Epithelial cell of proximal tubule (primary cell): ENCODE data around the gene POFUT2. TPM values are rescaled to one million over a fixed set of nuclear protein-coding genes. Genes with fewer than 3 reads are reported as not detected.

ENCODE experiments used
- DNase-seq: peaks from one replicate; pipeline ENCODE4 v3.0.0-alpha.2; 2011; ENCODE audit warnings: low read depth
- H3K4me3 ChIP-seq: 2 replicates; pipeline ENCODE4 v1.5.1; 2011; ENCODE audit warnings: low read depth, mild to moderate bottlenecking, low read length
- total RNA-seq: library from RNA; depleted of rRNA; stranded (reverse); fragments of >200 nt; gene quantifications from 2 replicates; pipeline ENCODE4 v1.2.3, GENCODE V29; 2015
- TF ChIP-seq, protein P1 (sequence below): conservative IDR thresholded peaks from 2 replicates; pipeline ENCODE4 v1.5.1; 2012; ENCODE audit warnings: low read depth, mild to moderate bottlenecking, low read length

The POFUT2 gene
- total RNA-seq, 1 donor from 2014 or later: 10.4 TPM

DNA sequence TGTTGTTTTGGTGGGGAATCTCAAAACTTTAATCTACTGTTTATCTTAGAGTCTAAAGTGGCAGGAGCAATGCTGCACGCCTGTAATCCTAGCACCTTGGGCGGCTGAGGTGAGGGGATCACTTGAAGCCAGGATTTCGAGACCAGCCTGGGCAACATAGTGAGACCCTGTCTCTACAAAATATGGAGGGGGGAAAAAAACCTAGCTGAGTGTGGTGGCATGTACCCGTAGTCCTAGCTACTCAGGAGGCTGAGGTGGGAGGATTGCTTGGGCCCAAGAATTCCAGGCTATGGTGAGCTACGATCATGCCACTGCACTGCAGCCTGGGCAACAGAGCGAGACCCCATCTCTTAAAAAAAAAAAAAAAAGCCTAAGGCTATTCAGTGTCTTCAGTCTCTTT lies 38.1 kb downstream of the POFUT2 start:
- TF ChIP-seq, protein P1, sequence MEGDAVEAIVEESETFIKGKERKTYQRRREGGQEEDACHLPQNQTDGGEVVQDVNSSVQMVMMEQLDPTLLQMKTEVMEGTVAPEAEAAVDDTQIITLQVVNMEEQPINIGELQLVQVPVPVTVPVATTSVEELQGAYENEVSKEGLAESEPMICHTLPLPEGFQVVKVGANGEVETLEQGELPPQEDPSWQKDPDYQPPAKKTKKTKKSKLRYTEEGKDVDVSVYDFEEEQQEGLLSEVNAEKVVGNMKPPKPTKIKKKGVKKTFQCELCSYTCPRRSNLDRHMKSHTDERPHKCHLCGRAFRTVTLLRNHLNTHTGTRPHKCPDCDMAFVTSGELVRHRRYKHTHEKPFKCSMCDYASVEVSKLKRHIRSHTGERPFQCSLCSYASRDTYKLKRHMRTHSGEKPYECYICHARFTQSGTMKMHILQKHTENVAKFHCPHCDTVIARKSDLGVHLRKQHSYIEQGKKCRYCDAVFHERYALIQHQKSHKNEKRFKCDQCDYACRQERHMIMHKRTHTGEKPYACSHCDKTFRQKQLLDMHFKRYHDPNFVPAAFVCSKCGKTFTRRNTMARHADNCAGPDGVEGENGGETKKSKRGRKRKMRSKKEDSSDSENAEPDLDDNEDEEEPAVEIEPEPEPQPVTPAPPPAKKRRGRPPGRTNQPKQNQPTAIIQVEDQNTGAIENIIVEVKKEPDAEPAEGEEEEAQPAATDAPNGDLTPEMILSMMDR: no peak
- no peak overlapping the region for H3K4me3 ChIP-seq
- DNase-seq: no peak

DNA sequence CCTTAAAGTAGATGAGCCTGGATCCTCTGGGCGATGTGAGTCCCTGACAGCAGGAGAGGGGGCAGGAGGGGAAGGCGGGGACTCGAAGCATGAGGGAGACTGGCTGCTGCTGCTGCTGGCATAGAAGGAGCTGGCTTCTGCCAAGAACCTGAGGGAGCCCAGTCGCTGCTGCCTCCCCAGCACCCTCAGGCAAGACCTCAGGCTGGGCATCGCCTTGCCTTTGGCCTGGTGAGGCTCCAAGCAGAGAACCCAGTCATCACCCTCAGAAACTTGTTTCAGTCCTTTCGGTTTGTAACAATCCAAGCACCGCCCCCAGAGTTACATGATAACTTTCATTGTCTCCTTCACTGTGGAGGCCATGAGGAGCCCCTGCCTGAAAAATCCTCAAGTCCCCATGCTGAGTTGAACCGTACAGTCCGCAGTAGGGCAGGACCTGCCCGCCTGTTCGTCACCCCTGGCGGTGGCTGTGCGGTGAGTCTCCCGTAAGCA lies 38.8 kb downstream of the POFUT2 start:
- no peak for DNase-seq
- TF ChIP-seq, protein P1: no peak
- peak overlapping the region; percentile 40 for H3K4me3 ChIP-seq

DNA sequence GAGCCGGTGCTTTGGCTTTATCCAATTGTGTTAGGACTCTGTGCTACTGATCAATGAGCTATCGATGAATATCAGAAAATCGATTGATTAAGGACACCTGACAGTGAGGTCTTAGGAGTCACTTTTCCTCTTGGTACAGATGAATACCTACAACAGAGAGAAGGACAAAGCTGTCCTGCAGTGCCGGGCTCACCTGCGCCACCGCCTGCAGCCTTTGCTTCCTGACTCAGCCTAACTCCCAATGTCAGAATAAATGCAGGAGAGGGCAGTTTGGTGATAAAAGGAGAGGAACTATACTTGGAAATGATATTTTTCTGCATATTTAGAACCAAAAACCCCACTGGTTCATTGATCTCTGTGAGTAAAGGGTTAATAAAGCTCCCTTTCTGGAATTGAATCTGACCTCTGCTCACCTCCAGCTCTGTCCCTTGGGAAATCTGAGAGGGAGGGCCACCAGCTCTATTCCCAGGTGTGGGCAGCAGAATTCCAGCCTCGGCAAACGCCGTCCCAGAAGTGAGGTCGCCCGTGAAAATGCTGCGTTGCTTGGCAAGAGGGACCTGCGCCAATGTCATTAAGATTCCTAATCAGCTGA lies 39.3 kb downstream of the POFUT2 start:
- H3K4me3 ChIP-seq: peak overlapping the region; percentile 40
- no peak for DNase-seq
- TF ChIP-seq, protein P1: no peak

DNA sequence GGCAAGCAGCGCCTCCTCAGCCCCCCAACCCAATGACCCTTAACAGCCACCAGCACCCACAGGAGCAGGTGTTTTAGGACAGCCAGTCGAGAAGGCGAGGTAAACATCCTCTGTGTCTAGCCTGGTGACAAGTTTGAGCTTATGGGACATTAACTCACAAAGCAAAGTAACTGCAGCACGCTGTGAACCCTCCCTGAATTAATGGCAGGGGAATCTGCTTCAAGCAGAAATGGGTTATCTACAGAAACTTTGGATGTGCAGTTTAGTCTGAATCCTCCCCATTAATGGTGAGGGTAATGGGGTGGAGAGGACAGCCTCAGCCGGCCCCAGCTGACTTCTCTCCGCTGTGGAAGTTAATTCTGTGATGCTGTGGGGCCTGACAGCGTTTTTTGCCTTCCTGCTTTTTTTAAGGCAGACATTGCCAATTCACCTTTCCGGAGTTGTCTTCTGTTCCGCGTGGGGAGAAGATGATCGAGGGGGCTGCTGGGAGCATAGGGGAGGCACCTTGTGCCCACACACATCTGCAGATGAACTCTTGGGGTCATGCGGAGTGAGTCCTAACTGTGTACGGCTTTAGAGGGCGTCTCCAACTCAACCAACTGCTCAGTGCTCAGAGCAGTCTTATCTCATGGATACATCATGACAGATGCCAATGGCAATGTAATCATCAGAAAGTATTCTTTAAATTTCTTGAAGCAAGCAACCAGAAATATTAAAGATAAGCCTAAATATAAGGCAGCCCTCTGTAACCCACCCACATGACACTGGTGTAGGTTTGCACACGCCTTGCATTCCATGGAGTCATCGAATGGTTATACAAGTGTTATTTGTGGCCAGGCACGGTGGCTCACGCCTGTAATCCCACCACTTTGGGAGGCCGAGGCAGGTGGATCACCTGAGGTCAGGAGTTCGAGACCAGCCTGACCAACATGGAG lies 41.0 kb downstream of the POFUT2 start:
- DNase-seq: no peak
- H3K4me3 ChIP-seq: no peak overlapping the region
- TF ChIP-seq, protein P1: no peak

DNA sequence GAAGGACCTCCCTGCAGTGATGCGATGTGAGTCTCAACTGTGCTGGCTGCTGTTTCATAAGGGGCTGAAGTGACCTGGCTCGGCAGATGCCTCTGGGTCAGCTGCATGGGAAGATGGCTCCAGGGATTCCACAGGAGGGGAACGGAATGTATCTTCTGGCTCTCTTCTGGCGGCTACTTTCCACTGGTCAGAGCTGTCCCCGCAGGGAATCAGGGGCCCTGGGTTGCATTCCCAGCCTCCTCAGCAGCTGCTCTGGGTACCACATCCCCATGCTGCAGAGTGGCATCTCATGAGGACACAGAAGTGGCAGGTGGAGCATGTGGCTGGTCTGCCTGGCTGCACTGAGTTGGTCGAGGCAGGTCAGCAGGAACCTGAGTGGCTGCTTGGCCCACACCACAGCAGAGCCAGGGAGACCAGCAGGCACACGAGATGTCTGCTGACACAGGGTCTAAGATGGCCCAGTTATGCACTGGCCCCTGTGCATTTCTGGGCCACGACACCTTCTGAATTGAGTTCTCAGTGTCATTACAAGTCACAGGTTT lies 42.8 kb downstream of the POFUT2 start:
- DNase-seq: no peak
- H3K4me3 ChIP-seq: no peak overlapping the region
- TF ChIP-seq, protein P1: no peak

DNA sequence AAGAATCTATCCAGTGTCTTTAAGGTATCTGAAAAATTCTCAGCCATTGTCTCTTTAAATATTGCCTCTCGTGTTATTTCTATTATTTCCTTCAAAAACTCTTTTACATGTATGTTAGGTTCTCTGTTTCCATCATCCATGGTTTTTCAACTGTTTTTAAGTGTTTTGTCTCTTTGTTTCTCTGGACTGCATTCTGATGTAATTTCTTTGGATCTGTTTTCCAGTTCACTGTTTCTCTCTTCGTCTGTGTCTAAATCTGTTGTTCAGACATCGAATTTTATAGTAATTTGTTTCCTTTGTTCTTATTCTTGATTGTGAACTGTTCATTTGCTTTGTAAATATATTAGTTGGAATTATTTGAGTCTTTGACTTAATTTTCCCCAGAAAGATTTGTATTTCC lies 44.1 kb downstream of the POFUT2 start:
- TF ChIP-seq, protein P1: no peak
- no peak for DNase-seq
- no peak overlapping the region for H3K4me3 ChIP-seq
